MM.1S (cell line): Measurements from ENCODE around the gene ATP5ME.
"Not testable (repeated sequence)": the region's sequence is repeated elsewhere in the genome, so short reads cannot be mapped to it uniquely, and the experiment has no call there.

Experiments used
- DNase-seq: peaks from one replicate; pipeline ENCODE4 v3.0.0-alpha.2; 2015
- H2AFZ ChIP-seq: fragments of 300-600 bp; sonication (generic); 2 replicates; pipeline ENCODE4 v1.6.0; 2016; ENCODE audit warnings: antibody characterized with exemption, low read length
- H3F3A ChIP-seq: fragments of 300-600 bp; sonication (generic); 2 replicates; pipeline ENCODE4 v1.6.1; 2016; ENCODE audit warnings: mild to moderate bottlenecking, antibody characterized with exemption, low read length, moderate library complexity, mixed read lengths; ENCODE audit not compliant: insufficient read depth
- H3K27ac ChIP-seq: fragments of 300-600 bp; sonication (generic); 2 replicates; pipeline ENCODE4 v1.5.1; 2016; ENCODE audit warnings: mild to moderate bottlenecking, low read length
- H3K27me3 ChIP-seq: fragments of 300-600 bp; sonication (generic); replicated peaks from 2 replicates; pipeline ENCODE4 v1.6.0; 2016; ENCODE audit warnings: low read length; ENCODE audit not compliant: insufficient read depth
- H3K36me3 ChIP-seq: fragments of 300-600 bp; sonication (generic); replicated peaks from 2 replicates; pipeline ENCODE4 v1.6.1; 2016; ENCODE audit warnings: mild to moderate bottlenecking, low read length, mixed read lengths; ENCODE audit not compliant: insufficient read depth
- H3K4me1 ChIP-seq: fragments of 300-600 bp; sonication (generic); 2 replicates; pipeline ENCODE4 v1.6.1; 2016; ENCODE audit warnings: low read length, mixed read lengths
- H3K4me2 ChIP-seq: fragments of 300-600 bp; sonication (generic); 2 replicates; pipeline ENCODE4 v1.6.0; 2016; ENCODE audit warnings: low read depth, low read length
- H3K4me3 ChIP-seq: fragments of 300-600 bp; sonication (generic); 2 replicates; pipeline ENCODE4 v1.5.1; 2016; ENCODE audit warnings: low read length, mixed read lengths
- H3K79me2 ChIP-seq: fragments of 300-600 bp; sonication (generic); 2 replicates; pipeline ENCODE4 v1.6.1; 2016; ENCODE audit warnings: mixed run types, low read length, mixed read lengths
- H3K9ac ChIP-seq: fragments of 300-600 bp; sonication (generic); 2 replicates; pipeline ENCODE4 v1.6.1; 2016; ENCODE audit warnings: low read length, mixed read lengths
- H3K9me2 ChIP-seq: fragments of 300-600 bp; sonication (generic); replicated peaks from 2 replicates; pipeline ENCODE4 v1.6.1; 2016; ENCODE audit warnings: mild to moderate bottlenecking, low read length, mixed read lengths; ENCODE audit not compliant: insufficient read depth
- H3K9me3 ChIP-seq: fragments of 300-600 bp; sonication (generic); replicated peaks from 2 replicates; pipeline ENCODE4 v1.6.1; 2016; ENCODE audit warnings: mild to moderate bottlenecking, low read length, mixed read lengths; ENCODE audit not compliant: insufficient read depth
- H4K20me1 ChIP-seq: fragments of 300-600 bp; sonication (generic); 2 replicates; pipeline ENCODE4 v1.6.1; 2016; ENCODE audit warnings: mild to moderate bottlenecking, low read length, moderate library complexity, mixed read lengths; ENCODE audit not compliant: insufficient read depth
- CTCF ChIP-seq: fragments of 300-600 bp; sonication (generic); IDR thresholded peaks from 2 replicates; pipeline ENCODE4 v1.5.1; 2016; ENCODE audit warnings: antibody characterized with exemption, low read length, mixed read lengths
- EZH2 ChIP-seq: fragments of 300-600 bp; sonication (generic); optimal IDR thresholded peaks from 2 replicates; pipeline ENCODE3; 2017; ENCODE audit warnings: low read depth, mild to moderate bottlenecking, antibody characterized with exemption, low read length, mixed read lengths
- EZH2phosphoT487 ChIP-seq: fragments of 300-600 bp; sonication (generic); IDR thresholded peaks from 2 replicates; pipeline ENCODE4 v1.6.1; 2018; ENCODE audit warnings: antibody characterized with exemption, low read length

The ATP5ME gene

DNA sequence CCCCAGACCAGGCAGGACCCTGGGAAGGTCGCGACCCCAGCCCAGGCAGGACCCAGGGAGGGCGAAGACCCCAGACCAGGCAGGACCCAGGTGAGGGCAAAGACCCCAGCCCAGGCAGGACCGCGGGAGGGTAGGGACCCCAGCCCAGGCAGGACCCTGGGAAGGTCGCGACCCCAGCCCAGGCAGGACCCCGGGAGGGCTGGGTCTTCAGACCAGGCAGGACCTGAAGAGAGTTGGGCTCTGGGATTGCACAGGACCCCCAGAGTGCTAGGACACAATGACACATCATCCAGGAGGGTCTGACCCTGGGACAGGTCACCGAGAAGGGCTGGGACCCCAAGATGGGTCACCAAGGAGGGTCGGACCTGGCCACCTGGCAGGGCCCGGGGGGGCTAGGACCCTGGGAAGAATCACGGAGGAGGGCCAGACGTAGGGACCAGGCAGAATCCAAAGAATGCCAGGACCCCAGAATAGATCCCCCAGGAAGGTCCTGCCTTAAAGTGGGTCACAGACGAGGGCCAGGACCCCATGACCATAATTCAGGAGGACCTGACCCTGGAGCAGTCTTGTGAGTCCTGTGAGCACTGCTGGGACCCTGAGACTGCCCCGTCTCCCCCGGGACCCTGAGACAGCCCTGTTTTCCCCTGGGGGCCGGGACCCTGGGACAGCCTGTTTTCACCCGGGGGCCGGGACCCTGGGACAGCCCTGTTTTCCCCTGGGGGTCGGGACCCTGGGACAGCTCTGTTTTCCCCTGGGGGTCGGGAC is 32.9 kb upstream of the ATP5ME start:
- H3K27me3 ChIP-seq, result no peaks in the 10 kb centered on the region
- no peak overlapping the region for H3K4me2 ChIP-seq
- TF ChIP-seq EZH2 (no peak), EZH2phosphoT487 (no peak), CTCF (no peak)
- no peaks in the 10 kb centered on the region for H3K79me2 ChIP-seq
- H3K36me3 ChIP-seq, result no peaks in the 10 kb centered on the region
- no peaks in the 10 kb centered on the region for H3K9me2 ChIP-seq
- no peak overlapping the region for H3K4me3 ChIP-seq
- no peaks in the 10 kb centered on the region for H3K4me1 ChIP-seq
- H4K20me1 ChIP-seq, result no peaks in the 10 kb centered on the region
- H3K9ac ChIP-seq, result no peak overlapping the region
- no peak overlapping the region for H3K27ac ChIP-seq
- H3F3A ChIP-seq, result no peaks in the 10 kb centered on the region
- no peaks in the 10 kb centered on the region for H3K9me3 ChIP-seq
- no peak overlapping the region for H2AFZ ChIP-seq
- no peak for DNase-seq

GRCh38 chr4:706083-706633 is 32.1 kb upstream of the ATP5ME start:
- not testable (repeated sequence) for H3K27me3 ChIP-seq, H3K9me2 ChIP-seq, H3K36me3 ChIP-seq, H2AFZ ChIP-seq, H4K20me1 ChIP-seq, H3K27ac ChIP-seq, H3F3A ChIP-seq, H3K4me1 ChIP-seq, H3K9me3 ChIP-seq, DNase-seq, H3K79me2 ChIP-seq
- H3K9ac ChIP-seq, result peak overlapping the region; percentile 70; the same call in 1 of the 2 replicates
- peak overlapping the region; percentile 49; the same call in 1 of the 2 replicates for H3K4me2 ChIP-seq
- peak overlapping the region; percentile 59 for H3K4me3 ChIP-seq

DNA sequence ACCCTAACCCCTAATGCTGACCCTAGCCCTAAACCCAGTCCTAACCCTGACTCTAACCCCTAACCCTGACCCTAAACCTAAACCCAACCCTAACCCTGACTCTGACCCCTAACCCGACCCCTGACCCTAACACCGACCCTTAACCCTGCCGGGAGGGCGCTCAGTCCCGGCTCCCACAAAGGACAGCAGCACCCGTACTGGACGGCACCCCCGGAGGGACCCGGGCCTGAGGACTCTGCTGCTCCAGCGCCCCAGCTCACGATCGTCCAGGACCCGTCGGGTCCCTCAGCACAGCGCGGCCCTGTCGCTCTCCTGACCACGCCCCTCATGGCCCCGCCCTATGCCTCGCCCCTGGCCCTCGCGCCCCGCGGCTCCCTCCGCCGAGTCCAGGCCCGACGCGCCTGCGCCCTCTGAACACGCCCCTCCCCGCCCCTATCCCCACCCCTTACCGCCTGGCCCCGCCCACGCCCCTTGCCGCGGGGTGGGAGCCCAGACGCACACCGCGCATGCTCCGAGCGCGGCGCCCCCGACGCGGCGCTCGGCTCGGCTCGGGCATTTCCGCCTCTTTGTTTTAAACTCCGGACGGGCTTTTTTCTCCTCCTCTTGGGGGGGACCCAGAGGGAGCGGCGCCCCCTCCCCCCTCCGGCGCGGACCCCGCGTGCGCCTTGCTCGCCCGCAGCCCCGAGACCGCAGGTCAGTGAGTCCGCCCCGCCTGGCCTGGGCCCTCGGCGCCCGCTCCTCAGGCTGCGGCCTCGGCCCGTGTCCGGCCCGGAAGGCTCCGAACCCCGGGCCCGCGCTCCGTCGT is 31.4 kb upstream of the ATP5ME start, which contains the start of gene PCGF3:
PCGF3 (plus strand) TSS at position 555 of the 805 bp plus-strand sequence. CDS start 27,849 bp downstream, outside the sequence.
- Histone ChIP-seq H3K9me3 (no peaks in the 10 kb centered on the region), H3K36me3 (no peaks in the 10 kb centered on the region), H3K9me2 (no peaks in the 10 kb centered on the region), H3K27me3 (no peaks in the 10 kb centered on the region), H3K27ac (no peak within 1 kb of the TSS), H3K4me3 (peak within 1 kb of the TSS; percentile 59), H3K79me2 (no peaks in the 10 kb centered on the region), H3K4me2 (peak within 1 kb of the TSS; percentile 49; the same call in 1 of the 2 replicates), H2AFZ (peak within 1 kb of the TSS; percentile 42), H3F3A (no peaks in the 10 kb centered on the region), H3K4me1 (no peaks in the 10 kb centered on the region), H3K9ac (peak within 1 kb of the TSS; percentile 70; the same call in 1 of the 2 replicates), H4K20me1 (no peaks in the 10 kb centered on the region)
- DNase-seq, result peak; percentile 53
- TF ChIP-seq CTCF (no peak), EZH2 (no peak), EZH2phosphoT487 (no peak)
